ENCODE results near the gene SH3GL1.

- TF ChIP-seq, protein P1, sequence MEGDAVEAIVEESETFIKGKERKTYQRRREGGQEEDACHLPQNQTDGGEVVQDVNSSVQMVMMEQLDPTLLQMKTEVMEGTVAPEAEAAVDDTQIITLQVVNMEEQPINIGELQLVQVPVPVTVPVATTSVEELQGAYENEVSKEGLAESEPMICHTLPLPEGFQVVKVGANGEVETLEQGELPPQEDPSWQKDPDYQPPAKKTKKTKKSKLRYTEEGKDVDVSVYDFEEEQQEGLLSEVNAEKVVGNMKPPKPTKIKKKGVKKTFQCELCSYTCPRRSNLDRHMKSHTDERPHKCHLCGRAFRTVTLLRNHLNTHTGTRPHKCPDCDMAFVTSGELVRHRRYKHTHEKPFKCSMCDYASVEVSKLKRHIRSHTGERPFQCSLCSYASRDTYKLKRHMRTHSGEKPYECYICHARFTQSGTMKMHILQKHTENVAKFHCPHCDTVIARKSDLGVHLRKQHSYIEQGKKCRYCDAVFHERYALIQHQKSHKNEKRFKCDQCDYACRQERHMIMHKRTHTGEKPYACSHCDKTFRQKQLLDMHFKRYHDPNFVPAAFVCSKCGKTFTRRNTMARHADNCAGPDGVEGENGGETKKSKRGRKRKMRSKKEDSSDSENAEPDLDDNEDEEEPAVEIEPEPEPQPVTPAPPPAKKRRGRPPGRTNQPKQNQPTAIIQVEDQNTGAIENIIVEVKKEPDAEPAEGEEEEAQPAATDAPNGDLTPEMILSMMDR (IDR thresholded peaks at IDR 0.05), result no peak
- TF ChIP-seq MEF2A (IDR thresholded peaks at IDR 0.05; ENCODE audit: borderline replicate concordance, low read depth) (no peak), POLR2AphosphoS5 (IDR thresholded peaks at IDR 0.05; ENCODE audit: low read depth, low read length) (no peak), NFIC (IDR thresholded peaks at IDR 0.05; ENCODE audit: borderline replicate concordance) (no peak)
Measured at GRCh38 chr19:4366666-4367335, 33.5 kb downstream of the SH3GL1 start.
